B cell (primary cell): Measurements from ENCODE around the gene GPC5. TPM values are rescaled to one million over a fixed set of nuclear protein-coding genes. Genes with fewer than 3 reads are reported as not detected.

Source experiments
- ATAC-seq: fragments of 200-7000 bp; cut with Tn5 transposase; one replicate; pipeline ENCODE4 v1.10.0; 2021; ENCODE audit warnings: low read depth, mild to moderate bottlenecking, moderate number of reproducible peaks, moderate library complexity
- CTCF ChIA-PET: fragments of 350-600 bp; sonication (Branson Sonifier 250); formaldehyde crosslinking; loops from one replicate; lab custom pipeline; 2021; ENCODE audit warnings: antibody characterized with exemption, inconsistent platforms; lab: Charles Lee
- POLR2A ChIA-PET: fragments of 350-600 bp; sonication (Branson Sonifier 250); formaldehyde crosslinking; loops from one replicate; lab custom pipeline; 2021; ENCODE audit warnings: antibody characterized with exemption; lab: Charles Lee
- DNase-seq: peaks from one replicate; pipeline ENCODE4 v3.0.0; 2013
- H2AFZ ChIP-seq: 2 replicates; pipeline ENCODE4 v1.6.1; 2012; ENCODE audit warnings: mild to moderate bottlenecking, low read depth, low read length; ENCODE audit not compliant: insufficient read depth, poor library complexity, severe bottlenecking
- H3K27ac ChIP-seq, 2 donors: 1 replicate in 1 of 2; 2 replicates in 1 of 2; pipeline ENCODE4 v1.5.1; 2012 to 2013; ENCODE audit warnings: low read length in 2 of 2, mild to moderate bottlenecking in 2 of 2, moderate library complexity in 1 of 2
- H3K27me3 ChIP-seq, 4 experiments: fragments of 200-600 bp in 1 of 4; sonication (generic) in 1 of 4; replicated peaks in 1 of 4; 1 replicate in 2 of 4; 2 replicates in 2 of 4; pipeline versions ENCODE4 v1.6.1 to v1.7.0; 2013 to 2016; ENCODE audit warnings: low read length in 3 of 4, mild to moderate bottlenecking in 2 of 4, mixed read lengths in 1 of 4, moderate library complexity in 1 of 4; ENCODE audit not compliant: insufficient read depth in 4 of 4, control insufficient read depth in 3 of 4; ENCODE audit errors: control extremely low read depth in 1 of 4
- H3K36me3 ChIP-seq, 2 experiments: replicated peaks in 1 of 2; 1 replicate in 1 of 2; 2 replicates in 1 of 2; pipeline versions ENCODE4 v1.6.1 to v1.7.1; 2013; ENCODE audit warnings: low read length in 1 of 2; ENCODE audit not compliant: insufficient read depth in 2 of 2, control insufficient read depth in 1 of 2; ENCODE audit errors: control extremely low read depth in 1 of 2, extremely low read depth in 1 of 2
- H3K4me1 ChIP-seq, 2 donors: fragments of 200-600 bp in 1 of 2; sonication (generic) in 1 of 2; 1 replicate in 1 of 2; 2 replicates in 1 of 2; pipeline versions ENCODE4 v1.5.1 to v1.6.1; 2013 to 2017; ENCODE audit warnings: low read length in 2 of 2; ENCODE audit not compliant: control insufficient read depth in 2 of 2, insufficient read depth in 2 of 2
- H3K4me2 ChIP-seq: replicated peaks from 2 replicates; pipeline ENCODE3; 2012; ENCODE audit warnings: mild to moderate bottlenecking, low read depth, low read length; ENCODE audit not compliant: poor library complexity, severe bottlenecking
- H3K4me3 ChIP-seq, 5 experiments: fragments of 200-600 bp in 1 of 5; sonication (generic) in 1 of 5; 1 replicate in 3 of 5; 2 replicates in 2 of 5; pipeline versions ENCODE4 v1.5.1 to v1.7.0; 2011 to 2016; ENCODE audit warnings: low read length in 4 of 5, mild to moderate bottlenecking in 4 of 5, low read depth in 2 of 5, control low read depth in 1 of 5, moderate library complexity in 1 of 5; ENCODE audit not compliant: insufficient read depth in 1 of 5; ENCODE audit errors: control extremely low read depth in 1 of 5, extremely low read depth in 1 of 5
- H3K79me2 ChIP-seq: fragments of 200-600 bp; sonication (generic); one replicate; pipeline ENCODE4 v1.6.0; 2016; ENCODE audit warnings: low read length; ENCODE audit not compliant: control insufficient read depth, insufficient read depth
- H3K9ac ChIP-seq: fragments of 200-600 bp; sonication (generic); 2 replicates; pipeline ENCODE4 v1.6.1; 2017; ENCODE audit warnings: mild to moderate bottlenecking, low read length, moderate library complexity
- H3K9me3 ChIP-seq, 3 donors: one replicate each; pipeline versions ENCODE4 v1.6.1 to v1.7.1; 2013; ENCODE audit warnings: low read length in 2 of 3; ENCODE audit not compliant: control insufficient read depth in 2 of 3, insufficient read depth in 1 of 3; ENCODE audit errors: control extremely low read depth in 1 of 3
- H4K20me1 ChIP-seq: 2 replicates; pipeline ENCODE4 v1.6.0; 2012; ENCODE audit warnings: mild to moderate bottlenecking, low read length; ENCODE audit not compliant: insufficient read depth, control insufficient read depth, poor library complexity, severe bottlenecking
- H3K27ac Mint-ChIP-seq: one replicate; pipeline ENCODE4 v1.8.0; 2021; ENCODE audit warnings: mixed read lengths
- H3K27me3 Mint-ChIP-seq: one replicate; pipeline ENCODE4 v1.8.0; 2021; ENCODE audit warnings: mixed read lengths
- H3K4me1 Mint-ChIP-seq: one replicate; pipeline ENCODE4 v1.8.0; 2021; ENCODE audit warnings: mixed read lengths
- H3K4me3 Mint-ChIP-seq: one replicate; pipeline ENCODE4 v1.8.0; 2021; ENCODE audit warnings: mixed read lengths
- H3K9me3 Mint-ChIP-seq: one replicate; pipeline ENCODE4 v1.8.0; 2022; ENCODE audit warnings: mixed read lengths; ENCODE audit not compliant: insufficient read depth
- CTCF ChIP-seq: fragments of 200-600 bp; IDR thresholded peaks from one replicate; pipeline ENCODE4 v1.8.0; 2022; ENCODE audit warnings: antibody characterized with exemption, mild to moderate bottlenecking
- EZH2 ChIP-seq: IDR thresholded peaks from 2 replicates; pipeline ENCODE4 v1.6.1; 2012; ENCODE audit warnings: borderline replicate concordance, low read depth, mild to moderate bottlenecking, moderate library complexity, low read length; ENCODE audit not compliant: insufficient read depth, poor library complexity, severe bottlenecking
- WGBS: methylation state at CpG from one replicate; pipeline ENCODE4 v1.1.5; 2013; ENCODE audit warnings: missing lambda C conversion rate; ENCODE audit not compliant: insufficient coverage; 5-methylcytosine and 5-hydroxymethylcytosine counted together
- intact Hi-C: fragments of 100-400 bp; cut with micrococcal nuclease; formaldehyde crosslinking; loops from one replicate; pipeline ENCODE4 v1.10.0; 2022
- polyA plus RNA-seq: library from polyadenylated mRNA; depleted of rRNA; stranded (reverse); fragments of >200 nt; gene quantifications from 2 replicates; pipeline ENCODE4 v1.2.3, GENCODE V29; 2012
- total RNA-seq, 2 donors: library from RNA; stranded (reverse); fragments of 120-200 nt in 1 of 2; gene quantifications; 1 replicate in 1 of 2; 2 replicates in 1 of 2; pipeline versions ENCODE4 v1.2.3 to v1.2.4, GENCODE V29; 2013 to 2022

The GPC5 gene
- total and polyA plus RNA-seq, 2 donors (not counting 1 experiment from before 2014, with no cell fraction given) = 0.15 to 0.30 TPM

- ATAC-seq (no peak), DNase-seq (no peak)
- H3K27me3 Mint-ChIP-seq = no peaks in the 10 kb centered on the region
- CTCF ChIA-PET = no interaction called here
- H3K4me2 ChIP-seq = no peak overlapping the region
- WGBS = no CpG with 5 or more reads among the region's 1 CpG
- no peaks in the 10 kb centered on the region for H4K20me1 ChIP-seq
- no peaks in the 10 kb centered on the region for H3K79me2 ChIP-seq
- no peaks in the 10 kb centered on the region for H3K9me3 ChIP-seq
- H3K4me1 Mint-ChIP-seq = no peaks in the 10 kb centered on the region
- POLR2A ChIA-PET = no interaction called here
- H3K27me3 ChIP-seq = no peaks in the 10 kb centered on the region
- H3K27ac Mint-ChIP-seq = no peak overlapping the region
- TF ChIP-seq CTCF = no peak
- H3K4me3 ChIP-seq = no peak overlapping the region
- no peak overlapping the region for H2AFZ ChIP-seq
- H3K4me3 Mint-ChIP-seq = no peak overlapping the region
- no peaks in the 10 kb centered on the region for H3K4me1 ChIP-seq
- H3K9me3 Mint-ChIP-seq = peaks cover 2% of the 10 kb centered on the region
- no peak overlapping the region for H3K9ac ChIP-seq
- intact Hi-C loops = no loop called here
- H3K27ac ChIP-seq = no peak overlapping the region
- H3K36me3 ChIP-seq = no peaks in the 10 kb centered on the region
Observed at GRCh38 chr13:92661406-92661805, 1263.0 kb downstream of the GPC5 start.

GRCh38 chr13:92668157-92668556 is 1269.7 kb downstream of the GPC5 start:
- no peaks in the 10 kb centered on the region for H3K4me1 ChIP-seq
- H3K27ac ChIP-seq = no peak overlapping the region
- no peak for ATAC-seq
- no peak overlapping the region for H3K4me3 ChIP-seq
- DNase-seq = no peak
- no peaks in the 10 kb centered on the region for H3K36me3 ChIP-seq
- H3K9ac ChIP-seq = no peak overlapping the region
- Mint-ChIP-seq H3K9me3 (peaks cover 4% of the 10 kb centered on the region), H3K4me3 (no peak overlapping the region), H3K4me1 (no peaks in the 10 kb centered on the region), H3K27ac (no peak overlapping the region), H3K27me3 (no peaks in the 10 kb centered on the region)
- intact Hi-C loops = no loop called here
- CTCF ChIA-PET = no interaction called here
- H3K4me2 ChIP-seq = no peak overlapping the region
- no peaks in the 10 kb centered on the region for H3K27me3 ChIP-seq
- no peak for TF ChIP-seq CTCF
- no peak for TF ChIP-seq EZH2
- POLR2A ChIA-PET = no interaction called here
- H3K79me2 ChIP-seq = no peaks in the 10 kb centered on the region
- no peak overlapping the region for H2AFZ ChIP-seq
- no peaks in the 10 kb centered on the region for H3K9me3 ChIP-seq
- H4K20me1 ChIP-seq = no peaks in the 10 kb centered on the region
